HuH-7 (cell line): ENCODE data around the gene TMEM204.
"Not testable (repeated sequence)": the region's sequence is repeated elsewhere in the genome, so short reads cannot be mapped to it uniquely, and the experiment has no call there.

ENCODE experiments used
- DNase-seq: peaks from one replicate; pipeline ENCODE4 v3.0.0; 2011; ENCODE audit warnings: low spot score

The TMEM204 gene

GRCh38 chr16:1592446-1592845, 59.0 kb downstream of the TMEM204 start:
- DNase-seq = no peak

GRCh38 chr16:1595511-1595910, 62.0 kb downstream of the TMEM204 start:
- DNase-seq = not testable (repeated sequence)

GRCh38 chr16:1596516-1596915, 63.0 kb downstream of the TMEM204 start:
- DNase-seq = no peak

GRCh38 chr16:1597154-1597553, 63.7 kb downstream of the TMEM204 start:
- DNase-seq = no peak

- no peak for DNase-seq
These were observed 67.6 kb downstream of the TMEM204 start for GRCh38 chr16:1601031-1601430.

- no peak for DNase-seq
These were observed 68.0 kb downstream of the TMEM204 start for GRCh38 chr16:1601489-1601888.

- no peak for DNase-seq
These were observed 68.8 kb downstream of the TMEM204 start for GRCh38 chr16:1602285-1602684.
